ENCODE results near the gene DENND1C. TPM values are rescaled to one million over a fixed set of nuclear protein-coding genes. Genes with fewer than 3 reads are reported as not detected.
A peak's percentile ranks its signal among the peaks of the same experiment; 100 is the strongest.

DENND1C gene
- total and polyA plus RNA-seq, 2 of the 8 experiments (the other 6 are each of a cell fraction or from before 2014, with no cell fraction given) = 3.6 to 4.0 TPM

DNA sequence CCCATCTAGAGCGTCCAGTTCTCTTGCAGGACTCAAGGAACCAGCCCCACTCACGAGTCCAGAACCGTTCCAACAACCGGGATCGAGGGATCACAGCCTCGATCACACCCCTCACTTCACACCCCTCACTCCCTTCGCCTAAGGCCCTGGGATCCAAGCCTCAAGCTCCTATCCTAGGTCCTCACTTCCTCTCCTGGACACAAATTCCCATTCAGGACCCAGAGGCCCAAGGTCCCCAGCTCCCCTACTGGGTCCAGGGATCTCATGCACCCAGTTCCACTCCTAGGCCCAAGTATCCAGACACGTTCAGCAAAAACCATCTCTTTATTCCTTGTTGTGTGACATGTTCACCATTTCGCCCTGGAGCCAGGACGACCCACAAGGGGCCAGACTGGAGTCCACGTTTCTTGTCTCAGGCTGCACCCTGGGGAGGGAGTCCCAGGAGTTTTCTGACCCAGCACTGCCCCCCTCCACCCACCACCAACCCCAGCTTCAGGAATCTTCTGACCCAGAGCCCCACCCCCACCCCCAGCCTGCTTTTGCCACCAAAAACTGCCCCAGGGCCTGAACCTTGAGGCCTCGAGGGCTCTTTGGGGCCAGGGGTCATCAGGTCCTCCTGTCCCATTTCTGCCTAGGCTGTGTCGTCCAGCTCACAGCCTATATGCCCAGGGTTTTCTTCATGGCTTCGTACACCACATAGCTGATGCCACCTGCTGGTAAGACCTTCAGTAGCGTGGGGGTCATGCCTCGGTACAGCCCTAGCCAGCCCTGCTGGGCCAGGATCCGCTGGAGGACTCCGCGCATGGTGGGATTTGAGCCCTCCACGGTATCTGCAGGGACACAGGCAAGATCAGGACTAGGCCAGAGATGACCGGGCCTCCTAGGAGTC lies 55.6 kb downstream of the DENND1C start (continued):
- TF ChIP-seq, protein P1, sequence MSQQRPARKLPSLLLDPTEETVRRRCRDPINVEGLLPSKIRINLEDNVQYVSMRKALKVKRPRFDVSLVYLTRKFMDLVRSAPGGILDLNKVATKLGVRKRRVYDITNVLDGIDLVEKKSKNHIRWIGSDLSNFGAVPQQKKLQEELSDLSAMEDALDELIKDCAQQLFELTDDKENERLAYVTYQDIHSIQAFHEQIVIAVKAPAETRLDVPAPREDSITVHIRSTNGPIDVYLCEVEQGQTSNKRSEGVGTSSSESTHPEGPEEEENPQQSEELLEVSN (IDR thresholded peaks at IDR 0.05) = peak; percentile 80; the same call in 1 of the 2 replicates
- TF ChIP-seq RNF2 (IDR thresholded peaks at IDR 0.05; ENCODE audit: borderline replicate concordance, low read depth, low read length, missing control alignments, poor library complexity, severe bottlenecking) (peak; percentile 90), FOSL1 (IDR thresholded peaks at IDR 0.05; ENCODE audit: insufficient read depth, low read depth, low read length) (no peak), RXRA (IDR thresholded peaks at IDR 0.05; ENCODE audit: insufficient read depth, low read depth, low read length) (no peak)
